HG03565 (cell line): ENCODE measurements around the gene CEP128.
A peak's percentile ranks its signal among the peaks of the same experiment; 100 is the strongest.

Source experiments
- ATAC-seq: cut with Tn5 transposase; IDR thresholded peaks from one replicate; pipeline ENCODE4 v1.9.1; 2021; ENCODE audit warnings: mild to moderate bottlenecking, moderate library complexity; ENCODE audit not compliant: unreplicated experiment

The CEP128 gene

GRCh38 chr14:80941241-80942185 is at the start of gene CEP128:
TSS of gene CEP128 (minus strand) at chr14:80941738.
- ATAC-seq, result peak; percentile 96

- ATAC-seq, result peak; percentile 50
Measured at GRCh38 chr14:80988735-80989429, 47.3 kb upstream of the CEP128 start.

- ATAC-seq, result no peak
Measured at GRCh38 chr14:80988192-80988591, 46.7 kb upstream of the CEP128 start.

GRCh38 chr14:80987235-80988032 is 45.9 kb upstream of the CEP128 start:
- ATAC-seq, result peak; percentile 60

- ATAC-seq, result no peak
Measured at GRCh38 chr14:80982711-80983110, 41.2 kb upstream of the CEP128 start.

GRCh38 chr14:80981673-80982072 is 40.1 kb upstream of the CEP128 start:
- no peak for ATAC-seq

- ATAC-seq, result no peak
Measured at GRCh38 chr14:80981156-80981555, 39.6 kb upstream of the CEP128 start.

GRCh38 chr14:80979951-80980350 is 38.4 kb upstream of the CEP128 start:
- ATAC-seq, result no peak

GRCh38 chr14:80978403-80978802 is 36.9 kb upstream of the CEP128 start:
- ATAC-seq, result no peak

- no peak for ATAC-seq
Measured at GRCh38 chr14:80977221-80977620, 35.7 kb upstream of the CEP128 start.

GRCh38 chr14:80974679-80975078 is 33.1 kb upstream of the CEP128 start:
- ATAC-seq, result no peak

GRCh38 chr14:80973931-80974641 is 32.5 kb upstream of the CEP128 start:
- no peak for ATAC-seq

- ATAC-seq, result no peak
Measured at GRCh38 chr14:80965037-80965436, 23.5 kb upstream of the CEP128 start.

GRCh38 chr14:80959496-80959895 is 18.0 kb upstream of the CEP128 start:
- peak; percentile 97 for ATAC-seq

- no peak for ATAC-seq
Measured at GRCh38 chr14:80958939-80959338, 17.4 kb upstream of the CEP128 start.

GRCh38 chr14:80958226-80958625 is 16.7 kb upstream of the CEP128 start:
- ATAC-seq, result no peak

GRCh38 chr14:80957613-80958012 is 16.1 kb upstream of the CEP128 start:
- ATAC-seq, result no peak

- ATAC-seq, result no peak
Measured at GRCh38 chr14:80956922-80957321, 15.4 kb upstream of the CEP128 start.

GRCh38 chr14:80956102-80956501 is 14.6 kb upstream of the CEP128 start:
- ATAC-seq, result no peak

- ATAC-seq, result no peak
Measured at GRCh38 chr14:80955416-80955941, 13.9 kb upstream of the CEP128 start, which contains the start of gene TSHR. TSS of gene TSHR (plus strand) at chr14:80955621. CDS start at chr14:80955681, 60 bp downstream.
